PC-9 (cell line): ENCODE results near the gene CTAGE1. TPM values are rescaled to one million over a fixed set of nuclear protein-coding genes. Genes with fewer than 3 reads are reported as not detected.

Experiments
- BruUV-seq: library from RNA; stranded (reverse); fragments of 400-500 nt; replicated peaks from 2 replicates; lab custom pipeline; 2021; lab: Mats Ljungman, UMichigan
- CTCF ChIA-PET: fragments of 300-600 bp; sonication (Branson Sonifier 250); formaldehyde crosslinking; loops from one replicate; lab custom pipeline; 2022; ENCODE audit warnings: antibody characterized with exemption; lab: Charles Lee
- POLR2A ChIA-PET: fragments of 300-600 bp; sonication (Branson Sonifier 250); formaldehyde crosslinking; loops from one replicate; lab custom pipeline; 2022; ENCODE audit warnings: antibody characterized with exemption; ENCODE audit not compliant: unreplicated experiment; lab: Charles Lee
- DNase-seq, 2 experiments: peaks; one replicate each; pipeline versions ENCODE4 v3.0.0 to v3.0.0-alpha.2; 2015 to 2022; ENCODE audit warnings: mixed read lengths in 1 of 2
- H2AFZ ChIP-seq: fragments of 200-600 bp; sonication (generic); 2 replicates; pipeline ENCODE4 v1.8.1; 2017; ENCODE audit warnings: antibody characterized with exemption
- H3F3A ChIP-seq: fragments of 200-600 bp; sonication (generic); 2 replicates; pipeline ENCODE4 v1.8.1; 2017; ENCODE audit warnings: antibody characterized with exemption, mild to moderate bottlenecking, low read depth; ENCODE audit not compliant: insufficient read depth
- H3K27ac ChIP-seq: fragments of 200-600 bp; sonication (generic); 2 replicates; pipeline ENCODE4 v1.6.1; 2016; ENCODE audit warnings: mixed run types
- H3K27me3 ChIP-seq: fragments of 200-600 bp; sonication (generic); 2 replicates; pipeline ENCODE4 v1.6.1; 2016; ENCODE audit warnings: low read depth, mixed run types; ENCODE audit not compliant: insufficient read depth
- H3K36me3 ChIP-seq: fragments of 200-600 bp; sonication (generic); 2 replicates; pipeline ENCODE4 v1.6.1; 2016; ENCODE audit warnings: low read depth, mixed run types
- H3K4me1 ChIP-seq: fragments of 200-600 bp; sonication (generic); replicated peaks from 2 replicates; pipeline ENCODE4 v1.6.1; 2016; ENCODE audit warnings: mixed run types; ENCODE audit not compliant: insufficient read depth
- H3K4me2 ChIP-seq: fragments of 200-600 bp; sonication (generic); 2 replicates; pipeline ENCODE4 v1.6.1; 2017; ENCODE audit warnings: mixed run types
- H3K4me3 ChIP-seq: fragments of 200-600 bp; sonication (generic); 2 replicates; pipeline ENCODE4 v1.6.1; 2016; ENCODE audit warnings: mixed run types
- H3K79me2 ChIP-seq: fragments of 200-600 bp; sonication (generic); 2 replicates; pipeline ENCODE4 v1.6.1; 2017; ENCODE audit warnings: low read depth, mixed run types
- H3K9me2 ChIP-seq: fragments of 200-600 bp; sonication (generic); 2 replicates; pipeline ENCODE4 v1.8.1; 2017; ENCODE audit warnings: mild to moderate bottlenecking; ENCODE audit not compliant: insufficient read depth
- H3K9me3 ChIP-seq: fragments of 200-600 bp; sonication (generic); 2 replicates; pipeline ENCODE4 v1.8.1; 2016; ENCODE audit warnings: low read depth; ENCODE audit not compliant: insufficient read depth
- H4K20me1 ChIP-seq: fragments of 200-600 bp; sonication (generic); 2 replicates; pipeline ENCODE4 v1.8.1; 2017; ENCODE audit not compliant: insufficient read depth
- CTCF ChIP-seq: fragments of 200-600 bp; sonication (generic); conservative IDR thresholded peaks from 2 replicates; pipeline ENCODE4 v1.6.1; 2017; ENCODE audit warnings: mixed run types, antibody characterized with exemption, mild to moderate bottlenecking, moderate library complexity
- EZH2 ChIP-seq: fragments of 200-600 bp; sonication (generic); IDR thresholded peaks from 2 replicates; pipeline ENCODE4 v1.8.0; 2017; ENCODE audit warnings: antibody characterized with exemption, low read depth
- intact Hi-C: fragments of 100-400 bp; cut with micrococcal nuclease; formaldehyde crosslinking; loops from one replicate; pipeline ENCODE4 v1.10.0; 2022; ENCODE audit not compliant: unreplicated experiment
- total RNA-seq: library from RNA; stranded (reverse); gene quantifications from 2 replicates; pipeline ENCODE4 v1.2.3, GENCODE V29; 2021

Gene CTAGE1
- total RNA-seq, 1 experiment from 2014 or later, result not detected

DNA sequence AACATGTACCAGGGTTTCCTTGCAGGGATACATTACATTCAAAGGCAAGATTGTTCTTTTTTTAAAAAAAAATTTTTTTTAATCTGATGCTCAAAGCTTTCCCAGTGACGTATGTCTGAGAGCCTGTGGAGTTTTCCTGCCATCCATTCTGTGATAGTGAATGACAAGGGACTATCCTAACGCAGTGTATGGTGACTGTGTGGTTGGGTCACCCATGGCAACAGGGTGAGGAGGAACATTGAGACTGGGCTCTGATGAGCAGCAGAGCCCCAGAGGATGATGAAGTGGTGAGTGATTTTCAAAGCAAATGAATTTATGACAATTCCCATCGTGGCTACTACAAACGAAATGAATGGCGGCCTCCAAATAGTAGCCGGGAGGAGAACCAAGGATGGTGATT is 28.6 kb upstream of the CTAGE1 start:
- Histone ChIP-seq H3K27me3 (no peaks in the 10 kb centered on the region), H3F3A (no peaks in the 10 kb centered on the region), H2AFZ (no peak overlapping the region), H3K79me2 (no peaks in the 10 kb centered on the region), H3K27ac (no peak overlapping the region), H3K36me3 (no peaks in the 10 kb centered on the region), H3K4me1 (no peaks in the 10 kb centered on the region), H3K4me3 (no peak overlapping the region), H4K20me1 (no peaks in the 10 kb centered on the region), H3K9me3 (no peaks in the 10 kb centered on the region), H3K9me2 (no peaks in the 10 kb centered on the region), H3K4me2 (no peak overlapping the region)
- TF ChIP-seq EZH2 (no peak), CTCF (no peak)
- POLR2A ChIA-PET, result no interaction called here
- CTCF ChIA-PET, result no interaction called here
- intact Hi-C loops, result no loop called here
- no TSS peak for BruUV-seq
- DNase-seq, result no peak

DNA sequence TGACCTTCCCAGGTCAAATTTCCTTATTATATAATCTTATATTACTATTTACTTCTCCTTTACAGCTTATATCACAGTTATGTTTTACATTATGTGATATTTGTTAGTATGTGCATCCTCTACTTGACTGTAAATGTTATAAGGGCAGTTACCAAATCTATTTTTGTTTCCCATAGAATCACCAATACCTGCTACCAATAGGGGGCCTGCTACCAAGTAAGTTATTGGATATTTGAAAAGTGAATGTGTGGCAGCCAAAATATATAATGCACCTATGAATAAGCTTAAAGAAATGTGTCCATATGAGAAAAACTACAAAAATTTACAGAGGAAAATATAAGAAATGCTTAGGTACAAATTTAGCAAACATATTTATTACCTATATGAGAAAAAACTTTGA is 23.9 kb upstream of the CTAGE1 start:
- Histone ChIP-seq H3K4me3 (no peak overlapping the region), H3K4me2 (no peak overlapping the region), H2AFZ (no peak overlapping the region), H3K4me1 (no peaks in the 10 kb centered on the region), H3K27ac (no peak overlapping the region), H3K9me3 (no peaks in the 10 kb centered on the region), H3K27me3 (no peaks in the 10 kb centered on the region), H3K79me2 (no peaks in the 10 kb centered on the region), H4K20me1 (no peaks in the 10 kb centered on the region), H3K9me2 (no peaks in the 10 kb centered on the region), H3F3A (no peaks in the 10 kb centered on the region), H3K36me3 (no peaks in the 10 kb centered on the region)
- intact Hi-C loops, result no loop called here
- POLR2A ChIA-PET, result no interaction called here
- no peak for DNase-seq
- TF ChIP-seq EZH2, result no peak
- no peak for TF ChIP-seq CTCF
- CTCF ChIA-PET, result no interaction called here
- BruUV-seq, result no TSS peak

DNA sequence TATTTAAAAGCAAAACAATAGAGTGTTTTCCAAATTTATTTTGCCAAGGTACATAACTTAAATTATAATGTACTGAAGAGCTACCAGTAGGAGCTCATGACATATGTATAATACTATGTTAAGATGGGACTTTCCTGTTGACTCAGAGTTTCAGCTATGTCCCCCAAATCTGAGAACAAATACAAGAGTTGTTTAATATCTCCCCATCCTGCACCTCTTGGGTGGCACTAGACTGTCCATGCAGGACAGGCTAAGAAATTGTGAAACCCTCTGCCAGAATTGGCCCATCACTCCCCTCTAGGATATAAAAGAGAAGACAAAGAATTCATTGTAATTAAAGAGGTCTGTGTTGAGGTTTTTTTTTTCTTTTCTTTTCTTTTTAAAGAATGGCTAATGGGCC is 21.7 kb upstream of the CTAGE1 start:
- H3K27ac ChIP-seq, result no peak overlapping the region
- no peak overlapping the region for H2AFZ ChIP-seq
- no peak overlapping the region for H3K4me2 ChIP-seq
- ChIA-PET POLR2A (no interaction called here), CTCF (no interaction called here)
- H3K9me2 ChIP-seq, result no peaks in the 10 kb centered on the region
- intact Hi-C loops, result no loop called here
- H3K36me3 ChIP-seq, result no peaks in the 10 kb centered on the region
- no peaks in the 10 kb centered on the region for H4K20me1 ChIP-seq
- no peak for DNase-seq
- H3K9me3 ChIP-seq, result no peaks in the 10 kb centered on the region
- no peak overlapping the region for H3K4me3 ChIP-seq
- H3F3A ChIP-seq, result no peaks in the 10 kb centered on the region
- no peaks in the 10 kb centered on the region for H3K4me1 ChIP-seq
- no peak for TF ChIP-seq CTCF
- no peak for TF ChIP-seq EZH2
- no peaks in the 10 kb centered on the region for H3K79me2 ChIP-seq
- H3K27me3 ChIP-seq, result no peaks in the 10 kb centered on the region
- no TSS peak for BruUV-seq
